Smooth muscle cell (in vitro differentiated cells): ENCODE data around the gene DDAH2. TPM values are rescaled to one million over a fixed set of nuclear protein-coding genes. Genes with fewer than 3 reads are reported as not detected.

ENCODE experiments used
- DNase-seq: peaks from one replicate; lab custom pipeline; 2025; ENCODE audit not compliant: unreplicated experiment; lab: John Stamatoyannopoulos, UW
- H2AFZ ChIP-seq: fragments of 200-600 bp; sonication (generic); 2 replicates; pipeline ENCODE4 v1.6.0; 2016; ENCODE audit warnings: antibody characterized with exemption, low read depth, mild to moderate bottlenecking
- H3F3A ChIP-seq: fragments of 200-600 bp; sonication (generic); 2 replicates; pipeline ENCODE4 v1.6.0; 2017; ENCODE audit warnings: antibody characterized with exemption, low read depth
- H3K27ac ChIP-seq: fragments of 200-600 bp; sonication (generic); 2 replicates; pipeline ENCODE4 v1.5.1; 2016; ENCODE audit warnings: low read depth, mild to moderate bottlenecking
- H3K27me3 ChIP-seq: fragments of 200-600 bp; sonication (generic); 2 replicates; pipeline ENCODE4 v1.6.1; 2016; ENCODE audit warnings: low read depth, mild to moderate bottlenecking
- H3K36me3 ChIP-seq: fragments of 200-600 bp; sonication (generic); 2 replicates; pipeline ENCODE4 v1.5.1; 2016; ENCODE audit warnings: low read depth
- H3K4me1 ChIP-seq: fragments of 200-600 bp; sonication (generic); 2 replicates; pipeline ENCODE4 v1.5.1; 2016; ENCODE audit warnings: low read depth
- H3K4me2 ChIP-seq: fragments of 200-600 bp; sonication (generic); 2 replicates; pipeline ENCODE4 v1.6.0; 2016; ENCODE audit warnings: mild to moderate bottlenecking
- H3K4me3 ChIP-seq: fragments of 200-600 bp; sonication (generic); 2 replicates; pipeline ENCODE4 v1.5.1; 2016; ENCODE audit warnings: mild to moderate bottlenecking
- H3K79me2 ChIP-seq: fragments of 200-600 bp; sonication (generic); 2 replicates; pipeline ENCODE4 v1.6.0; 2016; ENCODE audit warnings: low read depth, mild to moderate bottlenecking
- H3K9ac ChIP-seq: fragments of 200-600 bp; sonication (generic); 2 replicates; pipeline ENCODE4 v1.6.0; 2016; ENCODE audit warnings: low read depth
- H3K9me3 ChIP-seq: fragments of 200-600 bp; sonication (generic); replicated peaks from 2 replicates; pipeline ENCODE4 v1.5.1; 2016; ENCODE audit warnings: low read depth
- H4K20me1 ChIP-seq: fragments of 200-600 bp; sonication (generic); 2 replicates; pipeline ENCODE4 v1.6.0; 2016; ENCODE audit warnings: low read depth
- CTCF ChIP-seq: fragments of 200-600 bp; sonication (generic); IDR thresholded peaks from 2 replicates; pipeline ENCODE4 v1.5.1; 2017; ENCODE audit warnings: borderline replicate concordance, mild to moderate bottlenecking, antibody characterized with exemption; ENCODE audit not compliant: insufficient read depth, poor library complexity, severe bottlenecking
- WGBS: methylation state at CpG from one replicate; pipeline ENCODE4 v1.1.7; 2016; ENCODE audit warnings: low lambda C conversion rate; 5-methylcytosine and 5-hydroxymethylcytosine counted together
- polyA plus RNA-seq: library from polyadenylated mRNA; unstranded; fragments of >200 nt; fragmentation: Nextera tagmentation; extraction: Ambion mirVana; gene quantifications from 2 replicates; pipeline ENCODE4 v1.2.1, GENCODE V29; 2016
- total RNA-seq: library from RNA; depleted of rRNA; stranded (reverse); fragments of >200 nt; gene quantifications from 2 replicates; pipeline ENCODE4 v1.2.3, GENCODE V29; 2014

DDAH2 gene
- total and polyA plus RNA-seq, 2 experiments from 2014 or later = 104 to 134 TPM

DNA sequence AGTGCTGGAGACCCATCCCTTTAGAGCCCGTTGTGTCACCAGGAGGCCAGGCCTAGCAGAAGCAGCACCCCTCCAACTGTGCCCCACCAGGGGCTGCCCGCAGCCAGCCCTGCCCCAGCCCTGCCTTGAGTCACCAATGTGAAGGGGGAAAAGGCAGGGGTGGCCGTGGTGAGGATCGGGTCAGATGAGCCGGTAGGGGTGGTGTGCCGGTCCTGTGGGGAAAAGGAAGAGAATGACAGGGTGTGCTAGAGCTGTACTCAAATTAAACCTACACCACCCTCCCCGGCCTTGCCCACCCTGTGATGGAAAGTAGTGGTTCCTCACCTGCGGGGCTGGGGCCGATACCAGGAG is 36.4 kb upstream of the DDAH2 start:
- Histone ChIP-seq H3K27me3 (no peaks in the 10 kb centered on the region), H3K79me2 (no peaks in the 10 kb centered on the region), H3K4me2 (no peak overlapping the region), H2AFZ (no peak overlapping the region), H3K9me3 (no peaks in the 10 kb centered on the region), H4K20me1 (no peaks in the 10 kb centered on the region), H3K4me1 (peaks cover 13% of the 10 kb centered on the region), H3K36me3 (no peaks in the 10 kb centered on the region), H3K9ac (no peak overlapping the region), H3F3A (no peaks in the 10 kb centered on the region), H3K27ac (no peak overlapping the region), H3K4me3 (no peak overlapping the region)
- no peak for DNase-seq
- TF ChIP-seq CTCF = no peak
- 89% methylated on average over 9 of the region's 9 CpGs for WGBS

DNA sequence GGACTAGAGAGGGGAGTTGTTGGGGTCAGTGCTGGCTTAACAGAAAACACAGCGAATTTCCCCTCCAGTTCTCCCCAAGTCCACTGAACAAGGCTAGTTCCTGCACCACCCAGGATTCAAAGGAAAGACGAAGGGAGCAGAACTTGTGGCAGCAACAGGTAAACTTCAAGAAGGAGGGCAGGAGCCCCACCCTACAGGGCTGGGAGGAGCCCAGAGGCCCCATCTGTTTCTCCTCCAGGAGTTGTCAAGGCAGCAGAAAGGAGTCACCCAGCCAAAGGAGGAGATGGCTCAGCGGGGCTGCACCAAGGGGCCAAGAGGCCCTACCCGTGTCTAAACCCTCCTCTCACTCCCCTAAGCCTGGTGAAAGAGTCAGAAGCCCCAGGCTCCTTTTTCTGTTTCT is 35.1 kb upstream of the DDAH2 start:
- Histone ChIP-seq H3K4me2 (no peak overlapping the region), H3K27me3 (no peaks in the 10 kb centered on the region), H3K9ac (no peak overlapping the region), H3K9me3 (no peaks in the 10 kb centered on the region), H3K79me2 (no peaks in the 10 kb centered on the region), H3K4me1 (peaks cover 13% of the 10 kb centered on the region), H4K20me1 (no peaks in the 10 kb centered on the region), H3K27ac (no peak overlapping the region), H3K4me3 (no peak overlapping the region), H3K36me3 (no peaks in the 10 kb centered on the region), H2AFZ (no peak overlapping the region), H3F3A (no peaks in the 10 kb centered on the region)
- WGBS = 69% methylated on average over 4 of the region's 4 CpGs
- no peak for DNase-seq
- TF ChIP-seq CTCF = no peak

GRCh38 chr6:31763619-31763940 is 34.5 kb upstream of the DDAH2 start:
- TF ChIP-seq CTCF = no peak
- no peak overlapping the region for H2AFZ ChIP-seq
- H3K9ac ChIP-seq = no peak overlapping the region

DNA sequence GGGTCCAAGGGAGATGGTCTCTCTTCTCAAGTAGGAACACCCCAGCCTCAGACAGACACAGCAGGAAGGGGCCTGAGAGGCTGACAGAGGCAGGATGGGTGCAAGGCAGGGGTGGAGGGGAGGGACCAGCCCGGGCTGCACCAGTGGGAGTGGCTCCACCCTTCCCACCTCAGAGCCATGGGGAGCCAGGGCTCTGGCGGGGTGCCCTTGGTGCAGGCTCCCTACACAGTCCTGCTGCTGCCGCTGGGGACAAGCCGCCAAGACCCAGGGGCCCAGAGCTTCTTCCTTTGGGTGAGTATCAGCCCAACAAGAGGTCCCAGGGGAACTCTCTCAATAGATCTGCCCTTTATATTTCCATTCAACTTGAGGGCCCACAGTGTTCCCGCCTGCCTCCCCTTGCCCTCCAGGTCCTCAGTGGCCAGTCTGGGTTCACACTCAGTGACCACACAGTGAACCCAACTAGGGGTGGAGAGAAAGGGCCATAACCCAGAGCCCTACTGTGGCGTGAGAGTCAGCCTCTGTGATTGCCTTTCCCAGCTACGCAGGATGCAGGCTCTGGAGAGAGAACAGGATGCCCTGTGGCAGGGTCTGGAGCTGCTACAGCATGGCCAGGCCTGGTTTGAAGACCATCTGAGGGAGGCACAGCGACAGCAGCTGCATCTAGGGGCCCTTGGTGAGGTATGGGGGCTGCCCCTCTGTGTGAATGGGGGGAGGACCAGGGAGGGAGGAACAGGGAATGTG is 33.9 kb upstream of the DDAH2 start:
- no peaks in the 10 kb centered on the region for H3K79me2 ChIP-seq
- no peak overlapping the region for H2AFZ ChIP-seq
- no peaks in the 10 kb centered on the region for H3K9me3 ChIP-seq
- peaks cover 13% of the 10 kb centered on the region for H3K4me1 ChIP-seq
- no peaks in the 10 kb centered on the region for H4K20me1 ChIP-seq
- no peaks in the 10 kb centered on the region for H3K27me3 ChIP-seq
- no peak overlapping the region for H3K4me2 ChIP-seq
- DNase-seq = no peak
- no peak overlapping the region for H3K9ac ChIP-seq
- no peak overlapping the region for H3K4me3 ChIP-seq
- no peak overlapping the region for H3K27ac ChIP-seq
- 80% methylated on average over 8 of the region's 8 CpGs for WGBS
- TF ChIP-seq CTCF = no peak
- H3F3A ChIP-seq = no peaks in the 10 kb centered on the region
- no peaks in the 10 kb centered on the region for H3K36me3 ChIP-seq

More at GRCh38 chr6:31763619-31763940, 34.5 kb upstream of the DDAH2 start:
- Histone ChIP-seq H3K4me1 (peaks cover 13% of the 10 kb centered on the region), H3K27ac (no peak overlapping the region), H3K9me3 (no peaks in the 10 kb centered on the region), H3K79me2 (no peaks in the 10 kb centered on the region), H3K4me2 (no peak overlapping the region), H3F3A (no peaks in the 10 kb centered on the region), H3K4me3 (no peak overlapping the region), H3K27me3 (no peaks in the 10 kb centered on the region), H3K36me3 (no peaks in the 10 kb centered on the region), H4K20me1 (no peaks in the 10 kb centered on the region)
- no peak for DNase-seq
- 0% methylated on average over 1 of the region's 1 CpG for WGBS
